ENCODE results near the gene ZNF649.

DNA sequence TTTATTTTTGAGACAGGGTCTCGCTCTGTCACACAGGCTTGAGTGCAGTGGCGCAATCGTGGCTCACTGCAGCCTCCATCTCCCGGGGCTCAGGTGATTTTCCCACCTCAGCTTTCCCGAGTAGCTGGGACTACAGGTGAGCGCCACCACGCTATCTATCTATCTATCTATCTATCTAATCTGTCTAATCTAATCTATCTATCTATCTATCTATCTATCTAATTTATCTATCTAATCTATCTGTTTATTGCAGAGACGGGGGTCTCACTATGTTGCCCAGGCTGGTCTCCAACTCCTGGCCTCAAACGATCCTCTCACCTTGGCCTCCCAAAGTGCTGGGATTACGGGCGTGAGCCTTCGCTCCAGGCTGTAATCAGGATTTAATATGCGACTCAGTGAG lies 23.0 kb upstream of the ZNF649 start:
- no peak for TF ChIP-seq SRF (IDR thresholded peaks at IDR 0.05; ENCODE audit: low read depth, low read length)
- TF ChIP-seq RAD21 (CRISPR knock-in tag; IDR thresholded peaks at IDR 0.05) = no peak
- no peak for TF ChIP-seq GABPA (IDR thresholded peaks at IDR 0.05; ENCODE audit: low read depth, low read length)
- no peak for TF ChIP-seq GABPA (CRISPR knock-in tag; IDR thresholded peaks at IDR 0.05; ENCODE audit: low read depth)
- no peak for TF ChIP-seq MXI1 (IDR thresholded peaks at IDR 0.05; ENCODE audit: borderline replicate concordance, low read depth, low read length)
